ENCODE results near the gene ADCY5.

Gene ADCY5

GRCh38 chr3:123424999-123425712, 23.7 kb downstream of the ADCY5 start:
- no peak for DNase-seq

GRCh38 chr3:123424321-123424998, 24.4 kb downstream of the ADCY5 start:
- DNase-seq = no peak

GRCh38 chr3:123423806-123424205, 25.1 kb downstream of the ADCY5 start:
- no peak for DNase-seq

GRCh38 chr3:123423031-123423430, 25.9 kb downstream of the ADCY5 start:
- DNase-seq = no peak

GRCh38 chr3:123422457-123422856, 26.4 kb downstream of the ADCY5 start:
- no peak for DNase-seq

- DNase-seq = no peak
Measured at GRCh38 chr3:123421353-123422174, 27.3 kb downstream of the ADCY5 start.

- DNase-seq = no peak
Measured at GRCh38 chr3:123420416-123420968, 28.4 kb downstream of the ADCY5 start.

GRCh38 chr3:123419850-123420297, 29.0 kb downstream of the ADCY5 start:
- no peak for DNase-seq

GRCh38 chr3:123419181-123419849, 29.6 kb downstream of the ADCY5 start:
- DNase-seq = no peak

GRCh38 chr3:123416647-123417046, 32.2 kb downstream of the ADCY5 start:
- no peak for DNase-seq

GRCh38 chr3:123416173-123416572, 32.7 kb downstream of the ADCY5 start:
- no peak for DNase-seq

GRCh38 chr3:123414973-123415775, 33.7 kb downstream of the ADCY5 start:
- no peak for DNase-seq

GRCh38 chr3:123412811-123413604, 35.9 kb downstream of the ADCY5 start:
- DNase-seq = peak; percentile 23

GRCh38 chr3:123412076-123412475, 36.8 kb downstream of the ADCY5 start:
- DNase-seq = no peak

GRCh38 chr3:123411340-123412040, 37.4 kb downstream of the ADCY5 start:
- DNase-seq = no peak

- no peak for DNase-seq
Measured at GRCh38 chr3:123410149-123410515, 38.8 kb downstream of the ADCY5 start.

GRCh38 chr3:123409443-123410148, 39.3 kb downstream of the ADCY5 start:
- no peak for DNase-seq

- DNase-seq = no peak
Measured at GRCh38 chr3:123406598-123406997, 42.3 kb downstream of the ADCY5 start.

- no peak for DNase-seq
Measured at GRCh38 chr3:123405936-123406510, 42.9 kb downstream of the ADCY5 start.

Measured in NCI-H2171 (cell line).